GM23338 (cell line): Measurements from ENCODE around the gene HTR6. TPM values are rescaled to one million over a fixed set of nuclear protein-coding genes. Genes with fewer than 3 reads are reported as not detected.

Source experiments
- ATAC-seq: fragments of 200-7000 bp; cut with Tn5 transposase; 3 replicates; pipeline ENCODE4 v1.9.1; 2020
- DNase-seq: peaks from one replicate; pipeline ENCODE4 v3.0.0-alpha.2; 2015; ENCODE audit warnings: low spot score
- H2AFZ ChIP-seq: fragments of 200-600 bp; sonication (generic); 2 replicates; pipeline ENCODE4 v1.8.0; 2016; ENCODE audit warnings: antibody characterized with exemption, mild to moderate bottlenecking, moderate library complexity
- H3F3A ChIP-seq: fragments of 200-600 bp; sonication (generic); replicated peaks from 2 replicates; pipeline ENCODE4 v1.8.0; 2017; ENCODE audit warnings: antibody characterized with exemption, mixed run types, low read depth
- H3K27ac ChIP-seq: fragments of 200-600 bp; sonication (generic); 2 replicates; pipeline ENCODE4 v1.6.1; 2016; ENCODE audit warnings: low read depth
- H3K27me3 ChIP-seq: fragments of 200-600 bp; sonication (generic); 2 replicates; pipeline ENCODE4 v1.8.0; 2016; ENCODE audit warnings: mild to moderate bottlenecking, mixed run types, moderate library complexity; ENCODE audit not compliant: insufficient read depth
- H3K36me3 ChIP-seq: fragments of 200-600 bp; sonication (generic); 2 replicates; pipeline ENCODE4 v1.8.0; 2016; ENCODE audit warnings: mild to moderate bottlenecking; ENCODE audit not compliant: insufficient read depth
- H3K4me1 ChIP-seq: fragments of 200-600 bp; sonication (generic); 2 replicates; pipeline ENCODE4 v1.8.0; 2016; ENCODE audit warnings: mild to moderate bottlenecking, moderate library complexity; ENCODE audit not compliant: insufficient read depth
- H3K4me2 ChIP-seq: fragments of 200-600 bp; sonication (generic); 2 replicates; pipeline ENCODE4 v1.7.1; 2017; ENCODE audit warnings: mixed run types
- H3K4me3 ChIP-seq: fragments of 200-600 bp; sonication (generic); 2 replicates; pipeline ENCODE4 v1.6.1; 2016; ENCODE audit warnings: mixed run types
- H3K79me2 ChIP-seq: fragments of 200-600 bp; sonication (generic); replicated peaks from 2 replicates; pipeline ENCODE4 v1.8.0; 2017; ENCODE audit warnings: mild to moderate bottlenecking; ENCODE audit not compliant: insufficient read depth
- H3K9me2 ChIP-seq: fragments of 200-600 bp; sonication (generic); 2 replicates; pipeline ENCODE4 v1.8.0; 2017; ENCODE audit not compliant: insufficient read depth
- H4K20me1 ChIP-seq: fragments of 200-600 bp; sonication (generic); replicated peaks from 2 replicates; pipeline ENCODE4 v1.8.0; 2017; ENCODE audit warnings: mild to moderate bottlenecking; ENCODE audit not compliant: insufficient read depth
- H3K27ac Mint-ChIP-seq: 2 replicates; pipeline ENCODE4 v1.8.0; 2020; ENCODE audit warnings: inconsistent platforms, mild to moderate bottlenecking, moderate library complexity, mixed read lengths
- H3K27me3 Mint-ChIP-seq: 3 replicates; pipeline ENCODE4 v1.8.0; 2022; ENCODE audit warnings: low read depth, mild to moderate bottlenecking, moderate library complexity, mixed read lengths, inconsistent platforms; ENCODE audit not compliant: insufficient read depth, poor library complexity
- H3K36me3 Mint-ChIP-seq: 3 replicates; pipeline ENCODE4 v1.8.0; 2021; ENCODE audit warnings: low read depth, mild to moderate bottlenecking, inconsistent platforms, moderate library complexity, mixed read lengths
- H3K4me1 Mint-ChIP-seq: 3 replicates; pipeline ENCODE4 v1.8.0; 2020; ENCODE audit warnings: mild to moderate bottlenecking, inconsistent platforms, mixed read lengths
- H3K4me3 Mint-ChIP-seq: 3 replicates; pipeline ENCODE4 v1.8.0; 2021; ENCODE audit warnings: moderate library complexity, mild to moderate bottlenecking, inconsistent platforms, mixed read lengths
- H3K9me3 Mint-ChIP-seq: 3 replicates; pipeline ENCODE4 v1.8.0; 2020; ENCODE audit warnings: moderate library complexity, mild to moderate bottlenecking, inconsistent platforms, mixed read lengths
- CREB1 ChIP-seq: fragments of 250-450 bp; sonication (Bioruptor Pico); IDR thresholded peaks from 2 replicates; pipeline ENCODE4 v1.5.0; 2020; ENCODE audit warnings: low read depth, mild to moderate bottlenecking, moderate library complexity
- EZH2 ChIP-seq: fragments of 200-600 bp; sonication (generic); IDR thresholded peaks from one replicate; pipeline ENCODE4 v1.8.0; 2017; ENCODE audit warnings: antibody characterized with exemption, mild to moderate bottlenecking, low read depth; ENCODE audit not compliant: unreplicated experiment
- EZH2phosphoT487 ChIP-seq: fragments of 200-600 bp; sonication (generic); IDR thresholded peaks from one replicate; pipeline ENCODE4 v1.8.1; 2018; ENCODE audit warnings: antibody characterized with exemption; ENCODE audit not compliant: unreplicated experiment
- JUNB ChIP-seq: IDR thresholded peaks from one replicate; pipeline ENCODE4 v1.6.1; 2016; ENCODE audit warnings: antibody characterized with exemption; ENCODE audit not compliant: unreplicated experiment
- NANOG ChIP-seq: IDR thresholded peaks from 2 replicates; pipeline ENCODE4 v1.6.1; 2016; ENCODE audit warnings: antibody characterized with exemption, borderline replicate concordance
- POLR2AphosphoS5 ChIP-seq: IDR thresholded peaks from 2 replicates; pipeline ENCODE4 v1.6.1; 2016; ENCODE audit warnings: antibody characterized with exemption, low read depth
- STAT1 ChIP-seq: IDR thresholded peaks from one replicate; pipeline ENCODE4 v1.6.1; 2016; ENCODE audit warnings: antibody characterized with exemption; ENCODE audit not compliant: unreplicated experiment
- ZNF114 ChIP-seq: fragments of 250-450 bp; sonication (Bioruptor Pico); IDR thresholded peaks from 2 replicates; pipeline ENCODE4 v1.5.0; 2020; ENCODE audit warnings: mild to moderate bottlenecking, moderate library complexity
- ZNF331 ChIP-seq: fragments of 250-450 bp; sonication (Bioruptor Pico); IDR thresholded peaks from 2 replicates; pipeline ENCODE4 v1.5.0; 2020; ENCODE audit warnings: low read depth, mild to moderate bottlenecking, moderate library complexity
- polyA plus RNA-seq: library from polyadenylated mRNA; unstranded; fragments of >200 nt; fragmentation: Nextera tagmentation; extraction: Ambion mirVana; gene quantifications from 2 replicates; pipeline ENCODE4 v1.2.1, GENCODE V29; 2016
- total RNA-seq: library from RNA; depleted of rRNA; stranded (reverse); fragments of >200 nt; shearing (Covaris generic); gene quantifications from 2 replicates; pipeline ENCODE4 v1.2.3, GENCODE V29; 2014
- TF ChIP-seq, protein P1 (sequence below): IDR thresholded peaks from one replicate; pipeline ENCODE4 v1.6.1; 2018; ENCODE audit warnings: antibody characterized with exemption; ENCODE audit not compliant: unreplicated experiment
- TF ChIP-seq, protein P2 (sequence below), 2 experiments: fragments of 200-600 bp in 1 of 2; sonication (generic) in 1 of 2; conservative IDR thresholded peaks; 2 replicates each; pipeline versions ENCODE4 v1.5.1 to v1.6.1; 2016 to 2017; ENCODE audit warnings: antibody characterized with exemption in 2 of 2, low read depth in 2 of 2, mild to moderate bottlenecking in 2 of 2, moderate library complexity in 1 of 2
- TF ChIP-seq, protein P3 (sequence below): fragments of 250-450 bp; sonication (Bioruptor Pico); IDR thresholded peaks from 2 replicates; pipeline ENCODE4 v1.5.0; 2020; ENCODE audit warnings: mild to moderate bottlenecking, moderate library complexity
- TF ChIP-seq, protein P4 (sequence below): IDR thresholded peaks from 2 replicates; pipeline ENCODE4 v1.6.1; 2016; ENCODE audit warnings: antibody characterized with exemption

The HTR6 gene
- total and polyA plus RNA-seq, 2 experiments from 2014 or later, result 0.26 to 0.66 TPM

DNA sequence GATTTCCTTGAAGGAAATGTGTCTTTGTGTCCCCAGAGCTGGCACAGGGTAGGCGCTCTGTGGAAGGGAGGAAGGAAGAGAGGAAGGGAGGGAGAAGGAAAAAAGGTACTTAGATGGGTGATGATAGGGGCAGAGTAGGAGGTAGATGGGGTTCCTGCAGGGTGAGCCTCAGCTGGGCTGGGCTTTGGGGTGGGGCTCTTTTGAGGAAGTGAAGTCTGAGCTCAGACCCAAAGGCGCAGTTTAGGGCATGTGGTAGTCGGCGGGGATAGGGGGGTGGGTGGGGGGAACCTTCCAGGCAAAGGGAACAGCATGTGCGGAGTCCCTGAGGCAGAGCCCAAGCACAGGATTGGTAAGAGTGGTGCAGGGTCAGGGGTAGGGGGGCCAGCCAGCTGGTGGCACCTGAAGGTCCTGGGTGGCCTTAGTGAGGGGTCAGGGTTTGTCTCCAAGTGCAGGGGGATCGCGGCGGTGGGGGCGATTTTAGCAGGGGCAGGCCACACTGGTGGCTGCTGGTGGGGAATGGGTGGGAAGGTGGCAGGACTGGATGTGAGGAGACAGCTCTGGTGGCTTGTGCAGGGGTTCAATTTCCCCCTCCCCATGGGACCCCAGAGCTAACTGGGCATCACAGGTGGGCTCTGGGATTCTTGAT, 8.4 kb upstream of the HTR6 start:
- Histone ChIP-seq H3K36me3 (no peaks in the 10 kb centered on the region), H4K20me1 (no peaks in the 10 kb centered on the region), H3K4me2 (no peak overlapping the region), H3K79me2 (no peaks in the 10 kb centered on the region), H2AFZ (no peak overlapping the region), H3K27me3 (no peaks in the 10 kb centered on the region), H3K27ac (no peak overlapping the region), H3K4me3 (no peak overlapping the region), H3K4me1 (0 out of 2 replicates have a peak, but pooled peaks cover 6% of the 10 kb centered on the region), H3K9me2 (no peaks in the 10 kb centered on the region), H3F3A (peaks cover 12% of the 10 kb centered on the region)
- Mint-ChIP-seq H3K4me1 (peaks cover 28% of the 10 kb centered on the region), H3K9me3 (no peaks in the 10 kb centered on the region; the same call in 2 of the 3 replicates), H3K4me3 (no peak overlapping the region; the same call in 2 of the 3 replicates), H3K36me3 (no peaks in the 10 kb centered on the region; the same call in 2 of the 3 replicates), H3K27ac (no peak overlapping the region), H3K27me3 (peaks cover 16% of the 10 kb centered on the region)
- ATAC-seq (no peak), DNase-seq (no peak)
- TF ChIP-seq POLR2AphosphoS5 (no peak), CREB1 (no peak), EZH2phosphoT487 (no peak), JUNB (no peak), ZNF114 (no peak), ZNF331 (no peak), STAT1 (no peak), EZH2 (no peak), NANOG (no peak)
- TF ChIP-seq, protein P1, sequence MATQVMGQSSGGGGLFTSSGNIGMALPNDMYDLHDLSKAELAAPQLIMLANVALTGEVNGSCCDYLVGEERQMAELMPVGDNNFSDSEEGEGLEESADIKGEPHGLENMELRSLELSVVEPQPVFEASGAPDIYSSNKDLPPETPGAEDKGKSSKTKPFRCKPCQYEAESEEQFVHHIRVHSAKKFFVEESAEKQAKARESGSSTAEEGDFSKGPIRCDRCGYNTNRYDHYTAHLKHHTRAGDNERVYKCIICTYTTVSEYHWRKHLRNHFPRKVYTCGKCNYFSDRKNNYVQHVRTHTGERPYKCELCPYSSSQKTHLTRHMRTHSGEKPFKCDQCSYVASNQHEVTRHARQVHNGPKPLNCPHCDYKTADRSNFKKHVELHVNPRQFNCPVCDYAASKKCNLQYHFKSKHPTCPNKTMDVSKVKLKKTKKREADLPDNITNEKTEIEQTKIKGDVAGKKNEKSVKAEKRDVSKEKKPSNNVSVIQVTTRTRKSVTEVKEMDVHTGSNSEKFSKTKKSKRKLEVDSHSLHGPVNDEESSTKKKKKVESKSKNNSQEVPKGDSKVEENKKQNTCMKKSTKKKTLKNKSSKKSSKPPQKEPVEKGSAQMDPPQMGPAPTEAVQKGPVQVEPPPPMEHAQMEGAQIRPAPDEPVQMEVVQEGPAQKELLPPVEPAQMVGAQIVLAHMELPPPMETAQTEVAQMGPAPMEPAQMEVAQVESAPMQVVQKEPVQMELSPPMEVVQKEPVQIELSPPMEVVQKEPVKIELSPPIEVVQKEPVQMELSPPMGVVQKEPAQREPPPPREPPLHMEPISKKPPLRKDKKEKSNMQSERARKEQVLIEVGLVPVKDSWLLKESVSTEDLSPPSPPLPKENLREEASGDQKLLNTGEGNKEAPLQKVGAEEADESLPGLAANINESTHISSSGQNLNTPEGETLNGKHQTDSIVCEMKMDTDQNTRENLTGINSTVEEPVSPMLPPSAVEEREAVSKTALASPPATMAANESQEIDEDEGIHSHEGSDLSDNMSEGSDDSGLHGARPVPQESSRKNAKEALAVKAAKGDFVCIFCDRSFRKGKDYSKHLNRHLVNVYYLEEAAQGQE, result no peak
- TF ChIP-seq, protein P2, sequence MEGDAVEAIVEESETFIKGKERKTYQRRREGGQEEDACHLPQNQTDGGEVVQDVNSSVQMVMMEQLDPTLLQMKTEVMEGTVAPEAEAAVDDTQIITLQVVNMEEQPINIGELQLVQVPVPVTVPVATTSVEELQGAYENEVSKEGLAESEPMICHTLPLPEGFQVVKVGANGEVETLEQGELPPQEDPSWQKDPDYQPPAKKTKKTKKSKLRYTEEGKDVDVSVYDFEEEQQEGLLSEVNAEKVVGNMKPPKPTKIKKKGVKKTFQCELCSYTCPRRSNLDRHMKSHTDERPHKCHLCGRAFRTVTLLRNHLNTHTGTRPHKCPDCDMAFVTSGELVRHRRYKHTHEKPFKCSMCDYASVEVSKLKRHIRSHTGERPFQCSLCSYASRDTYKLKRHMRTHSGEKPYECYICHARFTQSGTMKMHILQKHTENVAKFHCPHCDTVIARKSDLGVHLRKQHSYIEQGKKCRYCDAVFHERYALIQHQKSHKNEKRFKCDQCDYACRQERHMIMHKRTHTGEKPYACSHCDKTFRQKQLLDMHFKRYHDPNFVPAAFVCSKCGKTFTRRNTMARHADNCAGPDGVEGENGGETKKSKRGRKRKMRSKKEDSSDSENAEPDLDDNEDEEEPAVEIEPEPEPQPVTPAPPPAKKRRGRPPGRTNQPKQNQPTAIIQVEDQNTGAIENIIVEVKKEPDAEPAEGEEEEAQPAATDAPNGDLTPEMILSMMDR (conservative IDR thresholded peaks at IDR 0.05; ENCODE audit: low read depth in 2 of 2), result no peak
- TF ChIP-seq, protein P3, sequence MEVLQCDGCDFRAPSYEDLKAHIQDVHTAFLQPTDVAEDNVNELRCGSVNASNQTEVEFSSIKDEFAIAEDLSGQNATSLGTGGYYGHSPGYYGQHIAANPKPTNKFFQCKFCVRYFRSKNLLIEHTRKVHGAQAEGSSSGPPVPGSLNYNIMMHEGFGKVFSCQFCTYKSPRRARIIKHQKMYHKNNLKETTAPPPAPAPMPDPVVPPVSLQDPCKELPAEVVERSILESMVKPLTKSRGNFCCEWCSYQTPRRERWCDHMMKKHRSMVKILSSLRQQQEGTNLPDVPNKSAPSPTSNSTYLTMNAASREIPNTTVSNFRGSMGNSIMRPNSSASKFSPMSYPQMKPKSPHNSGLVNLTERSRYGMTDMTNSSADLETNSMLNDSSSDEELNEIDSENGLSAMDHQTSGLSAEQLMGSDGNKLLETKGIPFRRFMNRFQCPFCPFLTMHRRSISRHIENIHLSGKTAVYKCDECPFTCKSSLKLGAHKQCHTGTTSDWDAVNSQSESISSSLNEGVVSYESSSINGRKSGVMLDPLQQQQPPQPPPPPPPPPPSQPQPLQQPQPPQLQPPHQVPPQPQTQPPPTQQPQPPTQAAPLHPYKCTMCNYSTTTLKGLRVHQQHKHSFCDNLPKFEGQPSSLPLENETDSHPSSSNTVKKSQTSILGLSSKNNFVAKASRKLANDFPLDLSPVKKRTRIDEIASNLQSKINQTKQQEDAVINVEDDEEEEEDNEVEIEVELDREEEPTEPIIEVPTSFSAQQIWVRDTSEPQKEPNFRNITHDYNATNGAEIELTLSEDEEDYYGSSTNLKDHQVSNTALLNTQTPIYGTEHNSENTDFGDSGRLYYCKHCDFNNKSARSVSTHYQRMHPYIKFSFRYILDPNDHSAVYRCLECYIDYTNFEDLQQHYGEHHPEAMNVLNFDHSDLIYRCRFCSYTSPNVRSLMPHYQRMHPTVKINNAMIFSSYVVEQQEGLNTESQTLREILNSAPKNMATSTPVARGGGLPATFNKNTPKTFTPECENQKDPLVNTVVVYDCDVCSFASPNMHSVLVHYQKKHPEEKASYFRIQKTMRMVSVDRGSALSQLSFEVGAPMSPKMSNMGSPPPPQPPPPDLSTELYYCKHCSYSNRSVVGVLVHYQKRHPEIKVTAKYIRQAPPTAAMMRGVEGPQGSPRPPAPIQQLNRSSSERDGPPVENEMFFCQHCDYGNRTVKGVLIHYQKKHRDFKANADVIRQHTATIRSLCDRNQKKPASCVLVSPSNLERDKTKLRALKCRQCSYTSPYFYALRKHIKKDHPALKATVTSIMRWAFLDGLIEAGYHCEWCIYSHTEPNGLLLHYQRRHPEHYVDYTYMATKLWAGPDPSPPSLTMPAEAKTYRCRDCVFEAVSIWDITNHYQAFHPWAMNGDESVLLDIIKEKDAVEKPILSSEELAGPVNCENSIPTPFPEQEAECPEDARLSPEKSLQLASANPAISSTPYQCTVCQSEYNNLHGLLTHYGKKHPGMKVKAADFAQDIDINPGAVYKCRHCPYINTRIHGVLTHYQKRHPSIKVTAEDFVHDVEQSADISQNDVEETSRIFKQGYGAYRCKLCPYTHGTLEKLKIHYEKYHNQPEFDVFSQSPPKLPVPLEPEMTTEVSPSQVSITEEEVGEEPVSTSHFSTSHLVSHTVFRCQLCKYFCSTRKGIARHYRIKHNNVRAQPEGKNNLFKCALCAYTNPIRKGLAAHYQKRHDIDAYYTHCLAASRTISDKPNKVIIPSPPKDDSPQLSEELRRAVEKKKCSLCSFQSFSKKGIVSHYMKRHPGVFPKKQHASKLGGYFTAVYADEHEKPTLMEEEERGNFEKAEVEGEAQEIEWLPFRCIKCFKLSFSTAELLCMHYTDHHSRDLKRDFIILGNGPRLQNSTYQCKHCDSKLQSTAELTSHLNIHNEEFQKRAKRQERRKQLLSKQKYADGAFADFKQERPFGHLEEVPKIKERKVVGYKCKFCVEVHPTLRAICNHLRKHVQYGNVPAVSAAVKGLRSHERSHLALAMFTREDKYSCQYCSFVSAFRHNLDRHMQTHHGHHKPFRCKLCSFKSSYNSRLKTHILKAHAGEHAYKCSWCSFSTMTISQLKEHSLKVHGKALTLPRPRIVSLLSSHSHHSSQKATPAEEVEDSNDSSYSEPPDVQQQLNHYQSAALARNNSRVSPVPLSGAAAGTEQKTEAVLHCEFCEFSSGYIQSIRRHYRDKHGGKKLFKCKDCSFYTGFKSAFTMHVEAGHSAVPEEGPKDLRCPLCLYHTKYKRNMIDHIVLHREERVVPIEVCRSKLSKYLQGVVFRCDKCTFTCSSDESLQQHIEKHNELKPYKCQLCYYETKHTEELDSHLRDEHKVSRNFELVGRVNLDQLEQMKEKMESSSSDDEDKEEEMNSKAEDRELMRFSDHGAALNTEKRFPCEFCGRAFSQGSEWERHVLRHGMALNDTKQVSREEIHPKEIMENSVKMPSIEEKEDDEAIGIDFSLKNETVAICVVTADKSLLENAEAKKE, result no peak
- TF ChIP-seq, protein P4, sequence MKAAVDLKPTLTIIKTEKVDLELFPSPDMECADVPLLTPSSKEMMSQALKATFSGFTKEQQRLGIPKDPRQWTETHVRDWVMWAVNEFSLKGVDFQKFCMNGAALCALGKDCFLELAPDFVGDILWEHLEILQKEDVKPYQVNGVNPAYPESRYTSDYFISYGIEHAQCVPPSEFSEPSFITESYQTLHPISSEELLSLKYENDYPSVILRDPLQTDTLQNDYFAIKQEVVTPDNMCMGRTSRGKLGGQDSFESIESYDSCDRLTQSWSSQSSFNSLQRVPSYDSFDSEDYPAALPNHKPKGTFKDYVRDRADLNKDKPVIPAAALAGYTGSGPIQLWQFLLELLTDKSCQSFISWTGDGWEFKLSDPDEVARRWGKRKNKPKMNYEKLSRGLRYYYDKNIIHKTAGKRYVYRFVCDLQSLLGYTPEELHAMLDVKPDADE, result no peak
